AG20443 (cell line): Measurements from ENCODE around the gene DAPK3.
A peak's percentile ranks its signal among the peaks of the same experiment; 100 is the strongest.
"Not testable (repeated sequence)": the region's sequence is repeated elsewhere in the genome, so short reads cannot be mapped to it uniquely, and the experiment has no call there.

Experiments used
- DNase-seq: peaks from one replicate; pipeline ENCODE4 v3.0.0; 2012; ENCODE audit warnings: low spot score, mixed read lengths

The DAPK3 gene

DNA sequence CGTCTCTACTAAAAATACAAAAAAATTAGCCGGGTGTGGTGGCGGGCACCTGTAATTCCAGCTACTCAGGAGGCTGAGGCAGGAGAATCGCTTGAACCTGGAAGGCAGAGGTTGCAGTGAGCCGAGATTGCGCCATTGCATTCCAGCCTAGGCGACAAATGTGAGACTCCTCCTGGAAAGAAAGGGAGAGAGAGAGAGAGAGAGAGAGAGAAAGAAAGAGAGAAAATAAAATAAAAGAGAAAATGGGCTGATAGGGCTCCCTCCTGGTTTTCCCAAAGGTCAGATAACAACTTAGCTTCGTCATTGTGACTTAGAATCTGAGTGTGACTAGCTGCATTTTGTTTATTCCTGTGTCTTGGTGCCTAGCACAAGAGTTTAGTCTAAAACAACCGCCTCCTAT, 34.5 kb upstream of the DAPK3 start:
- DNase-seq = not testable (repeated sequence)

DNA sequence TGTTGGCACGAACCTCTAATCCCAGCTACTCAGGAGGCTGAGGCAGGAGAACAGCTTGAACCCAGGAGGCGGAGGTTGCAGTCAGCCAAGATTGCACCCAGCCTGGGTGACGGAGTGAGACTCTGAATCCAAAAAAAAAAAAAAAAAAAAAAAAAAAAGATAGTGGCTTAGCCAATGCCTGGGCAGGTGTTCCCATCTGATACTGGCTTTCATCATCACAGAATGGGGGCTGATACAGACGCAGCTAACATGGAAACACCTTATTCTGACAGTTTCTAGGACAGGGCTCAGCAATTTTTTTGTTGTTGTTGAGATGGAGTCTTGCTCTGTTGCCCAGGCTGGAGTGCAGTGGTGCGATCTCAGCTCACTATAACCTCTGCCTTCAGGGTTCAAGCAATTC, 29.9 kb upstream of the DAPK3 start:
- not testable (repeated sequence) for DNase-seq

DNA sequence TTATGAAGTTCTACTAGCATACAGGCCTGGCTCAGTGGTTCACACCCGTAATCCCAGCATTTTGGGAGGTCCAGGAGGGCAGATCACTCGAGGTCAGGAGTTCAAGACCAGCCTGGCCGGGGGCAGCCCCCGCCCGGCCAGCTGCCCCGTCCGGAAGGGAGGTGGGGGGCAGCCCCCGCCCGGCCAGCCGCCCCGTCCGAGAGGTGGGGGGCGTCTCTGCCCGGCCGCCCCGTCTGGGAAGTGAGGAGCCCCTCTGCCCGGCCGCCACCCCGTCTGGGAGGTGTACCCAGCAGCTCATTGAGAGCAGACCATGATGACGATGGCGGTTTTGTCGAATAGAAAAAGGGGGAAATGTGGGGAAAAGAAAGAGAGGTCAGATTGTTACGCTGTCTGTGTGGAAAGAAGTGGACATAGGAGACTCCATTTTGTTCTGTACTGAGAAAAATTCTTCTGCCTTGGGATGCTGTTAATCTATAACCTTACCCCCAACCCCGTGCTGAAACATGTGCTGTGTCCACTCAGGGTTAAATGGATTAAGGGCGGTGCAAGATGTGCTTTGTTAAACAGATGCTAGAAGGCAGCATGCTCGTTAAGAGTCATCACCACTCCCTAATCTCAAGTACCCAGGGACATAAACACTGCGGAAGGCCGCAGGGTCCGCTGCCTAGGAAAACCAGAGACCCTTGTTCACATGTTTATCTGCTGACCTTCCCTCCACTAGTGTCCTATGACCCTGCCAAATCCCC, 27.9 kb upstream of the DAPK3 start:
- not testable (repeated sequence) for DNase-seq

DNA sequence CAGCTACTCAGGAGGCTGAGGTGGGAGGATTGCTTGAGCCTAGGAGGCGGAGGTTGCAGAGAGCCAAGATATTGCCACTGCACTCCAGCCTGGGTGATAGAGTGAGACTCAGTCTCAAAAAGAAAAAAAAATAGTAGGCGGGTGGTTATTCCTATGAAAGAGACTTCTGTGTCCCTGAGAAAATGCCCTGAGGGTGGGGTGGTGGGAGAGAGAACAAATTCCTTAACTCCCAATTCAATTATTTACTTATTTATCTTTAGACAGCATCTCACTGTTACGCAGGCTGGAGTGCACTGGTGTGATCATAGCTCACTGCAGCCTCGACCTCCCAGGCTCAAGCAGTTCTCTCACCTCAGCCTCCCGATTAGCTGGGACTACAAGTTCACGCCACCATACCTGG, 24.7 kb upstream of the DAPK3 start:
- DNase-seq = no peak

DNA sequence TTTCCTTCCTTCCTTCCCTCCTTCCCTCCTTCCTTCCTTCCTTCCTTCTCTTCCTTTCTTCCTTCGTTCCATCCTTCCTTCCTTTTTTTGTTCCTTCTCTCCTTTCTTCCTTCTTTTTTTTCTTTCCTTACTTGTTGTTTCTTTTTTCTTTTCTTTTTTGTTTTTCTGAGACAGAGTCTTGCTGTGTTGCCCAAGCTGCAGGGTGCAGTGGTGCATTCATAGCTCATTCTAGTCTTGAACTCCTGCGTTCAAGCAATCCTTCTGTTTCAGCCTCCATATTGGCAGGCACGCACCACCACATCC, 19.9 kb upstream of the DAPK3 start:
- no peak for DNase-seq

DNA sequence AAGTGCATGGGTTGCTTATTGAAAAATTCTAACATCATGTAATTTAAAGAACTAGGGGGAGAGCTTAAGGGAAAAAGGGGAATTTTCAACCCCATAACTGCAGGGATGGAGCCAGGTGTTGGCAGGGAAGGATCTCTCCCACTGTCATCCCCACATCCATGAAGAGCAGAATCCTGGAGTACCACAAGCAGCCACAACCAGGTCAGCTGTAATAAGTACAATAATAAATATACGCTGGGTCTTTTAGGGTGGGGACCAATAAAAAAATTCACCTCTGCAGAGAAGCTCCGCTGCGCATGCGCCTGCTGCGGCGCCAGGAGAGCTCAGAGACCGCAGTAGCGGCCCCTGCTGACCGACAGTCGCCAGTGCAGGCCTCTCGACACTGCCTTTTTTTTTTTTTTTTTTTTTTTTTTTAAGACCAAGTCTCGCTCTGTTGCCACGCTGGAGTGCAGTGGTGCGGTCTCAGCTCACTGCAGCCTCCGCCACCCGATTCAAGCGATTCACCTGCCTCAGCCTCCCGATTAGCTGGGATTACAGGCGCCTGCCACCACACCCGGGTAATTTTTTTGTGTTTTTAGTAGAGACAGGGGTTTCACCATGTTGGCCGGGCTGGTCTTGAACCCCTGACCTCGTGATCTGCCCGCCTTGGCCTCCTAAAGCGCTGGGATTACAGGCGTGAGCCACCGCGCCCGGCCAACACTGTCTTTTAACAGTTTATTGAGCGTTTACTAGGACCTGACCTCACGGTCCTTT, 16.9 kb upstream of the DAPK3 start:
- peak; percentile 90 for DNase-seq

DNA sequence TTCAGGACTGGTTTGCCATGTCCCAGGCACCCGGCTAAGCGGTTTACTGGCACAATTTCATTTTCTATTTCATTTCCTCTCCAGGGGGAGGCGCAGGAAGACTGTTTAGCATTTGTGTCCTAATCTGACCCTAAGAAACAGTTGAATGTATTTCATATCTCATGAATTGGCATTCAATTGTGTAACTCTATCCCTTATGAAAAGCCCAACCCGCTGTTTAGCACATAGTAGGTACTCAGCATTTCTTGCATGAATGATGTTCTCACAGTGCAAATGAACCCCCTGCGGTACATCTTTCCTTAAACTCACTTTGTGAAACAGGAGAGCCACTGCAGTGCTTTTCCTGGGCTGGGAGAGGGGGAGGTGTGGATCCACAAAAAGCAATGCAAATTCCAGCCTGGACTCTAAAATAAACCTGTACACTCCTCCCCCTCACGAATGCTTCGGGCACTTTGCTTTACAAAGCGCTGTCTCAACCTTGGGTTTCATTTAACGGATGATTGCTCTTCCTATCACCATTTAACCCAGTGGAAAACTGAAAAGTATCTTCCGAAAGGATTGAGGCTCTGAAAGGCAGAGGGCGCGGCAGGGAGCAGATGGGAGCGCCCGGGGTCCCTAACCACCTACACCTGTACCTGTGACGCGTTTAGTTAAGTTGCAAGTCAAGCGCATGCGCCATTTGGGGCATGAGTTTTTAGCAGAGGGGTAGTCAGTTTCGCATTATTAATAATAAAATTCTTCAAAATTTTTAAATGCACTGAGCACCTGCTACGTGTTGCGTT, 15.6 kb upstream of the DAPK3 start:
- DNase-seq = peak; percentile 67

DNA sequence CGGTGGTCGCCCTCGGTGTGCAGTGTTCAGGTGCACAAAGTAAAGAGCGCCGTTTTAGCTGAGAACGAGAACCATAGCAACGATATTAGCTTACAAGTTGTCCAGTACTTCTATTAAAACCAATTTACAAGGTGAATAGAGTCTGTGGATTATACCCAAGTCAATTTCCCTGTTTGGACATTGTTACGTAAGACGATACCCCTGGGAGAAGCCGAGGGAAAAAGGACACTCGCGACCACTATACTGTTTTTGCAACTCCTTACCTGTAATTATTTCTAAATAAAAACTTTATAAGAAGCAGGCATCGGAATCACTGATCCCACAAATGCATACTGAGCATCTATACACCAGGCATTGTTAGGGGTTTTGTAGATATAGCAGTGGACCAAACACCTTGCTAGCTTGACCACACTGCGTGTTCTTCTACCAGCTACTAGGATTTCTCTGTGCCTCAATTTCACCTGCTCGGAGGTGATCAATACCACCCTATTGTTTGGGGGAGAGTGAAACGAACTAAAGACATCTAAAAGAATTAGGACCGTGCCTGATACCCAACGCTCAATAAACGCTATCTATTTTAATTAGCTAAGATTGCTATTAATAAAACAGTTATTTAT, 14.9 kb upstream of the DAPK3 start:
- no peak for DNase-seq

DNA sequence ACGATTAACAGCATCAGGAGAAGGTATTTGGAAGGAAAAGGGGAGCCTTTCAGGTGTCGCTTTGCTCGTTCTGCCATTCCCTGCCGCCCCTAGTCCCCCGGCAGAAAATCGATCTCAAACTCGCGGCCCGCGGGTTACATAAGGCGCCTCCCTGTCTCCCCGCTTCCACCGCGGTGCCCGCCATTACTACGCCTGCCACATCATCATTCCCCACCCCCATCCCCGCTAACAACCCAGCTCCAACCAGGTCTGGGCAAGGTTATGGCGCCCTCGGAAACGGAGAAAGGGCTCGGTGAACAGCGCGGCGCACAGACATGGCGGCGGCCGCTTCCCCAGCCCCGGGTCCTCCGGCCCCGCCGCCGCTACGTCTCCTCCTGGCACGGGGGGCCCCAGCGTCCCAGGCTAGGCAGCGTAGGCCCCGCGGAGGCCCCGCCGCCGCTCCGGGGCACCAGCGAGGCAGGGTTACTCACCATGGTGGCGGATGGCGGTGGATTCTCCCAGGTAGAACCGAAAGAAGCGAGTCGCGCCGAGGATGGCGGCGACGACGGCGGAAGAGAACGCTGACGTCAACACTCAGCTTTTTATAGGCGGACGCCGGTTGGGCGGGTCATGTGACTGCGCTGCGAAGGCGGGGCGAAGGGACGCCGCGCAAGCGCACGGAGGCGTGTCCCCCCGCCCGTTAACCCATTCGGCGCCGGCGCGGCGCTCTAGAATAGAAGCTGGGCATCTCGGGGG, 14.2 kb upstream of the DAPK3 start, which contains the start of gene EEF2:
EEF2 (minus strand) TSS at position 556 of the 735 bp plus-strand sequence; CDS start at position 473, 83 bp downstream.
- peak; percentile 98 for DNase-seq

DNA sequence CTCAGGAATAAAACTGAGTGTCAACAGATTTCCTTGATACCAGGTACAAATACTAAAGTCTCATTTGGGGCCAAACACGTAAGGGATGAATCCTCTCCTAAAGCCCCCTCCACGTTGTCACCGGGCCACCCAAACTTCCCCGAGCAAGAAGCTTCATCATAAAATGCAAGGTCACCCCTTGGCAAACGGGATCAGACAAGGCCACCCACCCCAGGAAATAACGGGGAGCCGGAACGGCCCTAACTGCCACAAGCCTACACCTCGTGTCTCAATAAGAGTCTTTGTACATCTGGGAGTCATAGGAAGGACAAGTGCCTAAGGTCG, 13.6 kb upstream of the DAPK3 start:
- peak; percentile 3 for DNase-seq

DNA sequence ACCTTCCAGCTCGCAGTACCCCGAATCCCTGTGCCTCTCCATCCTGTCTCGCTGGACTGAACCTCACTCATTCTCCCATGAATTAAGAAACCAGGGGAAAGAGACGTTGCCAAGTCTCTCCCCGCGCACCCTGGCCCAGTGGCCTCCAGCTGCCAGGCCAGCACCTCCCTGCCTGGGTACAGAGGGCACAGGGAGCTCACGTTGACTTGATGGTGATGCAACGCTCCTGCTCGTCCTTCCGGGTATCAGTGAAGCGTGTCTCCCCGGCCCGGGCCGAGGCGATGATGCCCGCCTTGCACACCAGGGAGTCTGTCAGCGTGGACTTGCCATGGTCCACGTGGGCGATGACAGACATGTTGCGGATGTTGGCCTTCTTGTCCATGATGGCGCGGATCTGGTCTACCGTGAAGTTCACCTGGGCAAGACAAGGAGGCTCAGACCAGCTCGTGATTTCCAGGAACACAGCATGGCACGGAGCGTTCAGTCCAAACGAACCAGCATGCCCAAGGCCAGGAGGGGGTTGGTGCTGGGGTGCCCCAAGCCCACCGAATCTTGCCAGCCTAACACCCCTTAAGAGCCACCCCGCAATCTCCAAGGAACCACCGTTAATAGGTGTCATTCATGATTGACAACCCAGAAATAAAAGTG, 13.2 kb upstream of the DAPK3 start:
- peak; percentile 47 for DNase-seq

DNA sequence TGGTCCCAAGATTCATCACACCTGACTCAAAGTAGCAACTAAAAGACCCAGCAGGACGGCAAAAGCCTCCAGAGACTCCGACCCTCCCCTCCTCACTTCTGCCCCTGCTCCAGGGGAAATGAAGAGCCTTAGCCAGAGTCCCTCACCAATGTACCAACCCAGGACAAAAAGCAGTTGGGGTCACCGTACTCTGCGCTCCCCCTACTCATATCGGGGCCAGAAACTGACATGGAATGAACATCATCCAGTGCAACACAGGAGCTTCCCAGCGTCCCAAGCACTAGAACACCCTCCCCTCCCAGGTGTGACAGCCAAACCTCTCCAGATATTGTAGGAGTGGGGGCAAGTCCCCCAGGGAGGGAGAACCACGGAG, 12.6 kb upstream of the DAPK3 start:
- DNase-seq = peak; percentile 3

DNA sequence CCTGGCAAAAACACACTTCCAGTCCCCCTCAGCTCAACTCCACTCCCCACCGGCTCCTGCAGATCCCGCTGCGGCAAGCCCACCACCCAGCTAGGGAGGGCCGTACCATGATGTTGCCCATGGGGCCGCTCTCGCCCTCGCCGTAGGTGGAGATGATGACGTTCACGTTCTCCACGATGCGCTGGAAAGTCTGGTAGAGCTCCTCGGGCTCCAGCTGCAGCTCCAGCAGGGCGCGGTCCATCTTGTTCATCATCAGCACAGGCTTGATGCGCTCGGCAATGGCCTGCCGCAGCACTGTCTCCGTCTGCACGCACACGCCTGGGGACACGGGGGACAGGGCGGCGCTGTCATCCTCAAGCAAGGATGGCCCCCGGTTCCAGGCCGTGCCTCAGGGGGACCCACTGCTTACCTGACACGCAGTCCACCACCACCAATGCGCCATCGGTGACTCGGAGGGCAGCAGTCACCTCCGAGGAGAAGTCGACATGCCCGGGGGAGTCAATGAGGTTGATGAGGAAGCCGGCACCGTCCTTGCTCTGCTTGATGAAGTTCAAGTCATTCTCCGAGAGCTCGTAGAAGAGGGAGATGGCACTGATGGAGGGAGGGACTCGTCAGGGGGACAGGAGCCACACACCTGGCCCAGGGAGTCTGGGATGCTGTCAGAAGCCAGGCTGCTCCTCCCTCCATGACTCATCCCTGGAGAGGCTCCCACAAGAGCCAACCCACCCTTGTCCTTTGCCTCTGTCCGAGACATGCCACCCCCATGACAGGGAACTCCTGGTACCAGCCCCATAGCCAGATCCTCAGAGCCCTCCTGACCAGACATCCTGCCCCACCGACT, 12.0 kb upstream of the DAPK3 start:
- peak; percentile 51 for DNase-seq

DNA sequence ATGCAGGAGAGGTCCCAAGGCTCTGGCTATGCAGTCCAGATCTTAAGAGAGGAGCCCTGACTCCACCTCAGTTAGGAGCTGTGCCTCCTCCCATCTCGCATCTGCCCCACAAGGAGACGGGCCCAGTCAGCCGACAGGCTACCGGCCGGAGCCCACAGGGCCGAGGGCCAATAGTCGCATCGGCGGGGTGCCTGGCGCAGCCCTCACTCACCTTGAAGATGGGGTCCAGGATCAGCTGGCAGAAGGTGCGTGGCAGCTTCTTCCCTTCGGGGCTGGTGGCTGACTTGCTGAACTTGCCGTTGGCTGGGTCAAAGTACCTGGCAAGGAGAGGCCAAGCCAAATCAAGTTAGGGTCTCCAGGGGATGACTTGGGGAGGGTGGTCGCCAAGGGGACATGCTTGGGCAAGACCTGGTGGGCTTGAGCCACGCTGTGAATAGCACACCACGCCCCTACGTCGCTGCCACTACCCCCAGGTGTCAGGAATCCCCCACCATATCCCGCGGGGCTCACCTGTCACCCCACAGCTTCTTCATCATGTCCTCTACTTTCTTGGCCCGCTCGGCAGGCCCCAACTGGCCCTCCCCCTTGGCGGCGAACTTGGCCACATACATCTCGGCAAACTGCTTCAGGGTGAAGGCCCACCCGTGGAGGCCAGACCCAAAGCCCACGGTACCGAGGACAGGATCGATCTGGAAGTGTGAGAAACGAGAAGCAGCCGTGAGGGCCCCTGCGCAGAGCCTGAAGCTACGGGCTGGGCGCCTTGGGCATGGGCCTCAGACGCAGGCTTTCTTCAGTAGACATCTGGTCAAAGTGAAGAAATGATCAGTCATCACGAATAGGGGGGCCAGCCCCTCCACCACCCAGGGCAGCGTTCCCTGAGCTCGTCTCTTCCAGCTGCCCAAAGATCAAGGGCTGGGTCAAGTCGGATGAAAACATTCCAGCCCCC, 11.1 kb upstream of the DAPK3 start:
- peak; percentile 4 for DNase-seq

DNA sequence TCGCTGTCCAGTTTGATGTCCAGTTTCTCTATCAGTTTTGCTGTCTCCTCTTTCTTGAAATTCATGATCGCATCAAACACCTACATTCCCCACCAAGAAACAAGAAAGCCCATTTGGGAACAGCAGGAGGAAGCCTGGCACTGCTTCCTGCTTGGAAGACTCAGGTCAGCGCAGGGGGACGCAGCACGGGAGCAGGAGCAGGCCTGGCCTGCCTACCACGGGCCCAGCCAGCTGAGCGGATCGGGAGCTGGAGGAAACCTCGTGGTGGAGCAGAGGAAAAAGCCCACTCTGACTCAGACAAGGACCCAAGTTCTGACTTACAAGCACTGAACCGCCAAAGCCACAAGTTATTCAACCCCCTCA, 10.5 kb upstream of the DAPK3 start:
- no peak for DNase-seq

DNA sequence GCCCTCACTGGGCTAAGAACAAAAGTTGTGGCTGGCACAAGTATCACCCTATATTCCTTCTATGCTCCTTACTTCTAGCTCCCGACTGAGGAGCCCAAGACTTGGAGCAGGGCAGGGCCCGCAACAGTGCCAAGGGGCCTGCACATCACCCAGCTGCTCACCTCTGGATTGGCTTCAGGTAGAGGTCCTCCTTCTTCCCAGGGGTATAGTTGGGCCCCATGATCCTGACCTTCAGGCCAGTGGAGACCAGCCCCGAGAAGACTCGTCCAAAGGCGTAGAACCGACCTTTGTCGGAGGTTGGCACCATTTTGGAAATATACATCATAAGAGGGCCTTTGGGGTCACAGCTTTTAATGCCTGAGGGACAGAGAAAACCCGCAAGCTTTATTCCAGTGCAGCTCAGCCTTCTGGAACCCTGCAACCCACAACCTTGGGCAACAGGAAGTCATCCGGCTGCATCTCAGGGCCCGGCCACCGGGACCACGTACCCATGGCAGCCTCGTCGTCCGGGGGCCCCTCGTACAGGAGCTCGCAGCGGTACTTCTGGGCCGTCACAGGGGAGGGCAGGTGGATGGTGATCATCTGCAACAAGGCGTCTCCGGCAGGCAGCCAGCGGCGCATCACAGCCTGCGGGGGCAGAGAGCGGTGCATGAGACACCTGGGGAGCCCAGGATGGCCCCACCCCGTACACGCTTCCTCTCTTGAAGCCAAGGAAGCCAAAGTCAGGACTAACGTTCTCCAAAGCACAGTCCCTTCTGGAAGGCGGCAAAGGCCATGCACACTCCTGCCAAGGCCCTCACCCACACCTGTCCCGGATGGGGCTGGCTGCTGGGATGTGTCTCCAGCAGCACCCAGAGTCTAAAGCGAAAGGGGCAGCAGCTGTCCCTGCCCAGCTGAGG, 9.7 kb upstream of the DAPK3 start:
- DNase-seq = peak; percentile 3

DNA sequence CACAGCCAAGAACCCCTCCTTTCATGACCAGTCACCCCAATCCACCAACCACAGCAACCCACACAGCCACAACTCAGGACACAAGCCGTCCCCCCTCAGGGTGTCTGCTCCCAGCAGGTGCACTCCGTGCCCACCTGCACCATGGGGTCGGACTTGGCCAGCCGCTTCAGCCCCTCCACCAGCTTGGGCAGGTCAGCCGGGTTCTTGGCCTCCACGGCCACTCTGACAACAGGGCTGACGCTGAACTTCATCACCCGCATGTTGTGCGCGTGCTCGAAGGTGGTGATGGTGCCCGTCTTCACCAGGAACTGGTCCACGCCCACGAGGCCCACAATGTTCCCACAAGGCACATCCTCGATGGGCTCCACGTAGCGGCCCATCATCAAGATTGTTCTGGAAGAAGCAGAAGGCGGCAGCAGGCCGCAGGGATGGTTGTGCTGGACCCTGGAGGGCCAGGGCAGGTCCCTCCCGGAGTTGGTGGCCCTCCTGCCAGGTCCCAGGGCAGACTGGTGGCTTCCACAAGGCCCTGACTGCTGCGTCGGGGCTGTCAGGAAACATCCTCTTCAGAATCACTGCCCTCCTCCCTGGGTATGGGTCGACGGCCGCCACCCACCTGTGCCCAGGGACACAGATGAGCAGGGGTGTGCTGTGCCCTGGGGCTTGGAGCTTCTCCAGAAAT, 8.9 kb upstream of the DAPK3 start:
- DNase-seq = peak; percentile 3

DNA sequence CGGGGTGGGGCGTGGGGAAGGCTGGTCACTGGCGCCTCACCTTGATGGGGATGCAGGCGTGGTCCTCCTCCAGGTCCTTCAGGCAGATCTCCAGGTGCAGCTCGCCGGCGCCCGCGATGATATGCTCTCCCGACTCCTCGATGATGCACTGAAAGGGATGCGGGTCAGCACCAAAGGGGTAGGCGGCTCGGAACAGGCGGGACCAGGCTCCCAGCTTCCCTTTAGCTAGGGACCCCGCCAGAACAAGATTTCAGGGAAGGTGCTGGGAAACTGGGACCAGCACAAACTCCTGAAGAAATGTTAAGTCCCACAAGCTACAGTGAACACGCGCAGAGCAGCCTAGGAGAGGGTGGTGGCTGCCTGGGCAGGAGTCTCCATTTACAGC, 8.4 kb upstream of the DAPK3 start:
- DNase-seq = no peak
